GM12875 (cell line): ENCODE results near the gene TIGD4.

Experiments
- H3K4me3 ChIP-seq: one replicate; pipeline ENCODE4 v1.5.1; 2011; ENCODE audit warnings: low read depth, low read length, control low read depth
- CTCF ChIP-seq: IDR thresholded peaks from 2 replicates; pipeline ENCODE4 v1.5.1; 2011; ENCODE audit warnings: low read depth, mild to moderate bottlenecking, control low read depth, inconsistent platforms, low read length, moderate library complexity, borderline replicate concordance; ENCODE audit not compliant: insufficient read depth

Gene TIGD4

GRCh38 chr4:152817331-152817730 lies 37.8 kb upstream of the TIGD4 start:
- H3K4me3 ChIP-seq: no peak overlapping the region
- TF ChIP-seq CTCF: no peak

GRCh38 chr4:152815078-152815477 lies 35.5 kb upstream of the TIGD4 start:
- H3K4me3 ChIP-seq: no peak overlapping the region
- TF ChIP-seq CTCF: no peak

- H3K4me3 ChIP-seq: no peak overlapping the region
- TF ChIP-seq CTCF: no peak
Measured at GRCh38 chr4:152810715-152811287, 31.3 kb upstream of the TIGD4 start.

GRCh38 chr4:152808670-152809069 lies 29.1 kb upstream of the TIGD4 start:
- H3K4me3 ChIP-seq: no peak overlapping the region
- no peak for TF ChIP-seq CTCF

GRCh38 chr4:152807294-152807829 lies 27.8 kb upstream of the TIGD4 start:
- TF ChIP-seq CTCF: no peak
- H3K4me3 ChIP-seq: no peak overlapping the region

- TF ChIP-seq CTCF: no peak
- no peak overlapping the region for H3K4me3 ChIP-seq
Measured at GRCh38 chr4:152806501-152807125, 27.1 kb upstream of the TIGD4 start.

- no peak overlapping the region for H3K4me3 ChIP-seq
- no peak for TF ChIP-seq CTCF
Measured at GRCh38 chr4:152805818-152806217, 26.3 kb upstream of the TIGD4 start.
